ENCODE measurements around the gene APBB1IP. TPM values are rescaled to one million over a fixed set of nuclear protein-coding genes. Genes with fewer than 3 reads are reported as not detected.

The APBB1IP gene
- total RNA-seq, 4 donors from 2014 or later = 1.0 to 4.5 (median 2.7) TPM

DNA sequence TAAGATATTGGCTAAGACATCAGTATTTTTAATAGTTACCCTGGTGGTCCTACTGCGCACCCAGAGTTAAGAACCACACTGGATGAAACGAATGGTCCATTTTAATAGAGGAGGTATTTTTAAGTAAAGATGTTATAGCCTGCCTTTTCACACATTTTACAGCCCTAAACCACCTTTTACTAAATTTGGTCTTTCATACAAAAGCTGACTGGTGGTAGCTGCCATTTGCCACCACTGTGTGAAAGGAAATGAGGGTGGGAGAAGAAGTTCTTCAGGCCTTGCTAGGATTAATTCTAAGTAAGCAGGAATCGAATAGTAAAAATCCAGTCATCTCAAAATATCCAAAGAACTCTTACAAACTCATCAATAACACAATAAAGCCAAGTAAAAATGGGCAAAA is 15.2 kb upstream of the APBB1IP start:
- no peak overlapping the region for H3K4me3 ChIP-seq
- H3K36me3 ChIP-seq = no peaks in the 10 kb centered on the region
- H3K4me1 ChIP-seq = no peaks in the 10 kb centered on the region
- WGBS = 74% methylated on average over 3 of the region's 3 CpGs
- no peaks in the 10 kb centered on the region for H3K27me3 ChIP-seq
- no peak for DNase-seq (ENCODE audit: low spot score in 2 of 2)
- no peaks in the 10 kb centered on the region for H3K9me3 ChIP-seq
- no peak overlapping the region for H3K27ac ChIP-seq
- TF ChIP-seq POLR2A (IDR thresholded peaks at IDR 0.05) = no peak
- no peak for TF ChIP-seq POLR2AphosphoS5 (IDR thresholded peaks at IDR 0.05)
- TF ChIP-seq, protein P1, sequence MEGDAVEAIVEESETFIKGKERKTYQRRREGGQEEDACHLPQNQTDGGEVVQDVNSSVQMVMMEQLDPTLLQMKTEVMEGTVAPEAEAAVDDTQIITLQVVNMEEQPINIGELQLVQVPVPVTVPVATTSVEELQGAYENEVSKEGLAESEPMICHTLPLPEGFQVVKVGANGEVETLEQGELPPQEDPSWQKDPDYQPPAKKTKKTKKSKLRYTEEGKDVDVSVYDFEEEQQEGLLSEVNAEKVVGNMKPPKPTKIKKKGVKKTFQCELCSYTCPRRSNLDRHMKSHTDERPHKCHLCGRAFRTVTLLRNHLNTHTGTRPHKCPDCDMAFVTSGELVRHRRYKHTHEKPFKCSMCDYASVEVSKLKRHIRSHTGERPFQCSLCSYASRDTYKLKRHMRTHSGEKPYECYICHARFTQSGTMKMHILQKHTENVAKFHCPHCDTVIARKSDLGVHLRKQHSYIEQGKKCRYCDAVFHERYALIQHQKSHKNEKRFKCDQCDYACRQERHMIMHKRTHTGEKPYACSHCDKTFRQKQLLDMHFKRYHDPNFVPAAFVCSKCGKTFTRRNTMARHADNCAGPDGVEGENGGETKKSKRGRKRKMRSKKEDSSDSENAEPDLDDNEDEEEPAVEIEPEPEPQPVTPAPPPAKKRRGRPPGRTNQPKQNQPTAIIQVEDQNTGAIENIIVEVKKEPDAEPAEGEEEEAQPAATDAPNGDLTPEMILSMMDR (IDR thresholded peaks at IDR 0.05) = no peak
- TF ChIP-seq EP300 (IDR thresholded peaks at IDR 0.05) = no peak

DNA sequence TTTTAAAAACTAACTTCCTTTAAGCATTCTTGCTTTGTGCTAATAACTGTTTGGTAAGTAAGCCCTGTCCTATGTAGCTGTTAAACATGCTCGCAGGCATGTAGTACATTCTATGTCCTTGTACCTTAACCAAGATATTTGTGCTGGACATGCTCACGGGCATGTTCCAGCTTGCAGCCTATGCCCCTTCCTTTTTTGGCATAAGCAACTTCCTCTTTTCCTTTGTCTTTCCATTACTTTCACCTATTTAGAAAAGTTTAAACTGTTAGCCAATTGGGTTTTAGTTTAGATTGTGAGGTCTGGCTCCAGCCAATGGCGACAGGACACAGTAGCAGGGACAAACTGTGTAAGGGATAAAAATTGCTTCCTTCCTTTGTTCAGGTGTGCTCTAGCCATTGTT is 14.4 kb upstream of the APBB1IP start:
- no peak for DNase-seq (ENCODE audit: low spot score in 2 of 2)
- H3K27ac ChIP-seq = no peak overlapping the region
- TF ChIP-seq EP300 (IDR thresholded peaks at IDR 0.05) = no peak
- no peaks in the 10 kb centered on the region for H3K27me3 ChIP-seq
- no peaks in the 10 kb centered on the region for H3K9me3 ChIP-seq
- no peak overlapping the region for H3K4me3 ChIP-seq
- H3K36me3 ChIP-seq = no peaks in the 10 kb centered on the region
- 89% methylated on average over 3 of the region's 3 CpGs for WGBS
- H3K4me1 ChIP-seq = no peaks in the 10 kb centered on the region

DNA sequence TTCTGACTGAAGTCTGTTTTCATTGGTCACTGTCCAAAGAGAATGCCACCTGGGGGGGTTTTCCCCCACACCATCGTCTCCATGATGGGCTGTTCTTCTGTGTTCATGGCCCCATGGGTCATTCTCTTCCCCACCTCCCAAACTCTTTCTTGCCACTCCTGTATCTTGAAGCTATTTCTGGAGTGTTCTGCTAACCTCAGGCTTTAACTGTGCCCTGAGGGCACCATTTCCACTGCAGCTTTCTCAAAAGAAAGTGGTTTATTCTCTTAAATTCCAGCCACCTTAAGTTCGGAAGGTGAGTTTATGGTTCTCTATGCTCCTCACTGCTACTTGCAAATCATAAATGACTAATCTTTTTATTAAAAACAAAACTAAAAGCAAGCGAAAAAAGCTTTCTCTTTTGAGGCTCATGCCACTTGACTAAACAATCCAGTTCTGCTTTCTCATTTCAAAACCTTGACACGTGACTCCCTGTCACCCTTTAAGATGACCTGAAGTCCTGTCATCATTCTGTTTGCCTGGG is 7.4 kb upstream of the APBB1IP start:
- no peaks in the 10 kb centered on the region for H3K27me3 ChIP-seq
- no peak for DNase-seq (ENCODE audit: low spot score in 2 of 2)
- H3K9me3 ChIP-seq = no peaks in the 10 kb centered on the region
- no peak overlapping the region for H3K27ac ChIP-seq
- H3K36me3 ChIP-seq = no peaks in the 10 kb centered on the region
- H3K4me3 ChIP-seq = no peak overlapping the region
- 41% methylated on average over 4 of the region's 4 CpGs for WGBS
- TF ChIP-seq, protein P1 (IDR thresholded peaks at IDR 0.05) = no peak
- TF ChIP-seq POLR2AphosphoS5 (IDR thresholded peaks at IDR 0.05) (no peak), POLR2A (IDR thresholded peaks at IDR 0.05) (no peak), EP300 (IDR thresholded peaks at IDR 0.05) (no peak)
- H3K4me1 ChIP-seq = no peaks in the 10 kb centered on the region

DNA sequence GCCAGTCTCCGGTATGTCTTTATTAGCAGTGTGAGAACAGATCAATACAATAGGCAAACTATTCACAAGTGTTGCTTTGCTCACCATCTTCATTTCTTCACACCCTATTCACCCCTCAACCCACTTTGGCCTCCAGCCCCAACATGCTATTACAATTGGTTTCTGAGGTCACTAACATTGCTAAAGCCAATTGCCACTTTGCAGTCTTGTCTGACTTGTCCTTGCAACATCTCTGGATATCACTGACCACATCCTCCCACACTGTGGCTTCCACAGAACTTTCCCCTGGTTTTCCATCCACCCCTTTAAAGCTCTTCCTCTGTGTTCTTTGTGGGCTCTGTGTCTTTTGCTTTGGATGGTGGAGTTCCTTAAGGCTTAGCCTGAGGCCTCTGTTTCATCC is 5.2 kb upstream of the APBB1IP start:
- Histone ChIP-seq H3K27ac (no peak overlapping the region), H3K4me3 (no peak overlapping the region), H3K9me3 (no peaks in the 10 kb centered on the region), H3K4me1 (peaks cover 2% of the 10 kb centered on the region), H3K36me3 (no peaks in the 10 kb centered on the region), H3K27me3 (peaks cover 4% of the 10 kb centered on the region)
- TF ChIP-seq POLR2A (IDR thresholded peaks at IDR 0.05) (no peak), EP300 (IDR thresholded peaks at IDR 0.05) (no peak), POLR2AphosphoS5 (IDR thresholded peaks at IDR 0.05) (no peak)
- TF ChIP-seq, protein P1 (IDR thresholded peaks at IDR 0.05) = no peak
- no peak for DNase-seq (ENCODE audit: low spot score in 2 of 2)
- 96% methylated on average over 1 of the region's 1 CpG for WGBS

DNA sequence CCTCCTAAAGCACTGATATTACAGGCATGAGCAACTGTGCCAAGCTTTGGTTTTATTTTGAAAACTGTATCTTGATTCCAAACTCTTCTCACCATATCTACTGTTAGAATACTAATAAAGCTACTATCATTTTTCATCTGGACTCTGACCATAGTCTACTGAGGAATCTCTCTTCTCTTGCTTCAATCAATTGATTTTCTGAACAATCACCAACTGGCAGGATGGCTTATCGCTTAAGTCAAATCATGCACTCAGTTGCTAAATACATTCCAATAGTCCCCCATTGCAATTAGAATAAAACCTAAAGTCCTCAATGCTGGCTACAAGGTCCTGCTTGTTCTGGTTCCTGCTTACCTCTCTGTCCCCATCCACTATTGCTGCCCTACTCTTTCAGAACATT is 2.3 kb upstream of the APBB1IP start:
- no peaks in the 10 kb centered on the region for H3K36me3 ChIP-seq
- no peak overlapping the region for H3K4me3 ChIP-seq
- TF ChIP-seq, protein P1 (IDR thresholded peaks at IDR 0.05) = no peak
- no peak for TF ChIP-seq EP300 (IDR thresholded peaks at IDR 0.05)
- TF ChIP-seq POLR2AphosphoS5 (IDR thresholded peaks at IDR 0.05) = no peak
- no peak for TF ChIP-seq POLR2A (IDR thresholded peaks at IDR 0.05)
- H3K27ac ChIP-seq = no peak overlapping the region
- H3K4me1 ChIP-seq = peaks cover 10% of the 10 kb centered on the region
- WGBS = 100% methylated on average over 1 of the region's 1 CpG
- H3K9me3 ChIP-seq = no peaks in the 10 kb centered on the region
- H3K27me3 ChIP-seq = peaks cover 11% of the 10 kb centered on the region
- DNase-seq (ENCODE audit: low spot score in 2 of 2) = no peak

DNA sequence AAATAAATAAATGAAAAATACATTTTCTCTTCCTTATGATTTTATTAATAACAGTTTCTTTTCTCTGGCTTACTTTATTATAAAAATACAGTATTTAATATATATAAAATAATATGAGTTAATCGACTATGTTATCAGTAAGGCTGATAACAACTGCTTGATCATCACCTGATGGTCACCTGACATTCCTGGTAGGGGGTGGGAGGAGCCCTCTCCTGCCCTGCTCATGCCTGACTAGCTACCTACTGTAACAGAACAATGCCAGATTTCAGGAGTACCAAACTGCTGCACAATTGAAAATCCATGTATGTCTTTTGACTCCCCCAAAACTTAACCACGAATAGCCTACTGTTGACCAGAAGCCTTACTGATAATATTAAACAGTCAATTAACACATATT is 1.3 kb upstream of the APBB1IP start:
- Histone ChIP-seq H3K4me3 (no peak overlapping the region), H3K4me1 (peaks cover 10% of the 10 kb centered on the region), H3K9me3 (no peaks in the 10 kb centered on the region), H3K27ac (no peak overlapping the region), H3K36me3 (no peaks in the 10 kb centered on the region), H3K27me3 (peaks cover 11% of the 10 kb centered on the region)
- DNase-seq (ENCODE audit: low spot score in 2 of 2) = no peak
- TF ChIP-seq POLR2AphosphoS5 (IDR thresholded peaks at IDR 0.05) (no peak), POLR2A (IDR thresholded peaks at IDR 0.05) (no peak), EP300 (IDR thresholded peaks at IDR 0.05) (no peak)
- TF ChIP-seq, protein P1 (IDR thresholded peaks at IDR 0.05) = no peak
- 76% methylated on average over 2 of the region's 2 CpGs for WGBS
